HCT116 (cell line): Measurements from ENCODE around the gene SERPINA3. TPM values are rescaled to one million over a fixed set of nuclear protein-coding genes. Genes with fewer than 3 reads are reported as not detected.

Source experiments
- ATAC-seq: fragments of 200-7000 bp; cut with Tn5 transposase; 2 replicates; pipeline ENCODE4 v1.9.1; 2020; ENCODE audit warnings: mild to moderate bottlenecking, moderate library complexity
- BruUV-seq: library from RNA; stranded (reverse); fragments of 400-500 nt; replicated peaks from 2 replicates; lab custom pipeline; 2021; lab: Mats Ljungman, UMichigan
- CTCF ChIA-PET: fragments of 300-600 bp; sonication (Branson Sonifier 250); formaldehyde crosslinking; loops from one replicate; lab custom pipeline; 2021; ENCODE audit warnings: antibody characterized with exemption; lab: Charles Lee
- POLR2A ChIA-PET: fragments of 300-600, 350-600 bp; sonication (Branson Sonifier 250); formaldehyde crosslinking; loops from one replicate; lab custom pipeline; 2021; ENCODE audit warnings: antibody characterized with exemption; lab: Charles Lee
- RAD21 ChIA-PET, 2 experiments: fragments of 300-600 bp; sonication (Branson Sonifier 250); formaldehyde crosslinking; loops; one replicate each; lab custom pipeline; 2023; ENCODE audit warnings: low total read pairs in 2 of 2; ENCODE audit not compliant: uncharacterized antibody in 2 of 2, unreplicated experiment in 2 of 2, low non-redundant PET in 1 of 2; lab: Charles Lee
- DNase-seq: peaks from one replicate; pipeline ENCODE4 v3.0.0-alpha.2; 2010; ENCODE audit warnings: low read depth, low spot score
- H2AFZ ChIP-seq: fragments of 200-600 bp; shearing (Covaris generic), sonication (generic); 2 replicates; pipeline ENCODE4 v1.6.1; 2017; ENCODE audit warnings: low read depth, mixed run types, mixed read lengths, antibody characterized with exemption, low read length; ENCODE audit not compliant: poor library complexity, severe bottlenecking
- H3K27ac ChIP-seq: 2 replicates; pipeline ENCODE4 v1.5.1; 2012; ENCODE audit warnings: low read depth, low read length
- H3K27me3 ChIP-seq: fragments of 200-600 bp; sonication (generic); 2 replicates; pipeline ENCODE4 v1.6.1; 2016; ENCODE audit warnings: mixed run types, low read length, mixed read lengths; ENCODE audit not compliant: insufficient read depth
- H3K36me3 ChIP-seq, 2 experiments: fragments of 200-500 bp in 1 of 2; fragments of 200-600 bp in 1 of 2; sonication (Bioruptor generic) in 1 of 2; sonication (generic) in 1 of 2; 2 replicates each; pipeline versions ENCODE4 v1.5.1 to v1.6.1; 2014 to 2016; ENCODE audit warnings: low read length in 2 of 2, inconsistent platforms in 1 of 2, mixed read lengths in 1 of 2, mixed run types in 1 of 2; ENCODE audit not compliant: insufficient read depth in 2 of 2, control insufficient read depth in 1 of 2
- H3K4me1 ChIP-seq, 2 experiments: fragments of 200-600 bp in 1 of 2; sonication (generic) in 1 of 2; 2 replicates each; pipeline versions ENCODE4 v1.5.1 to v1.6.1; 2012 to 2017; ENCODE audit warnings: low read length in 2 of 2, inconsistent platforms in 1 of 2, mild to moderate bottlenecking in 1 of 2, mixed read lengths in 1 of 2, mixed run types in 1 of 2, moderate library complexity in 1 of 2; ENCODE audit not compliant: insufficient read depth in 2 of 2, control insufficient read depth in 1 of 2
- H3K4me2 ChIP-seq: fragments of 200-600 bp; sonication (generic); 2 replicates; pipeline ENCODE4 v1.6.1; 2017; ENCODE audit warnings: mixed run types, low read length, mixed read lengths
- H3K4me3 ChIP-seq, 2 experiments: fragments of 200-600 bp in 1 of 2; sonication (generic) in 1 of 2; replicated peaks in 1 of 2; 2 replicates each; pipeline ENCODE4 v1.5.1; 2011 to 2016; ENCODE audit warnings: low read length in 2 of 2, control low read depth in 1 of 2, low read depth in 1 of 2, mild to moderate bottlenecking in 1 of 2, mixed read lengths in 1 of 2, mixed run types in 1 of 2
- H3K79me2 ChIP-seq: fragments of 200-600 bp; sonication (generic); 2 replicates; pipeline ENCODE4 v1.6.1; 2017; ENCODE audit warnings: mild to moderate bottlenecking, mixed run types, low read length, moderate library complexity, mixed read lengths; ENCODE audit not compliant: insufficient read depth
- H3K9ac ChIP-seq: fragments of 200-600 bp; sonication (generic); 2 replicates; pipeline ENCODE4 v1.6.1; 2016; ENCODE audit warnings: low read length, mixed read lengths
- H3K9me2 ChIP-seq: fragments of 200-600 bp; sonication (generic), shearing (Covaris generic); 2 replicates; pipeline ENCODE4 v1.6.1; 2017; ENCODE audit warnings: mixed run types, mild to moderate bottlenecking, moderate library complexity; ENCODE audit not compliant: insufficient read depth
- H3K9me3 ChIP-seq, 2 experiments: fragments of 200-500 bp in 1 of 2; fragments of 200-600 bp in 1 of 2; sonication (Bioruptor generic) in 1 of 2; sonication (generic) in 1 of 2; 2 replicates each; pipeline ENCODE4 v1.6.1; 2014 to 2017; ENCODE audit warnings: low read length in 2 of 2, mixed read lengths in 2 of 2, inconsistent platforms in 1 of 2, low read depth in 1 of 2, mild to moderate bottlenecking in 1 of 2, mixed run types in 1 of 2, moderate library complexity in 1 of 2; ENCODE audit not compliant: control insufficient read depth in 1 of 2, insufficient read depth in 1 of 2
- H4K20me1 ChIP-seq: fragments of 200-600 bp; sonication (generic), shearing (Covaris generic); 2 replicates; pipeline ENCODE4 v1.6.1; 2017; ENCODE audit warnings: mixed run types, mild to moderate bottlenecking, moderate library complexity; ENCODE audit not compliant: insufficient read depth
- CEBPB ChIP-seq: IDR thresholded peaks from 2 replicates; pipeline ENCODE4 v1.6.1; 2012; ENCODE audit warnings: low read depth
- JUND ChIP-seq: IDR thresholded peaks from 2 replicates; pipeline ENCODE4 v1.6.1; 2012
- RAD21 ChIP-seq: IDR thresholded peaks from 2 replicates; pipeline ENCODE4 v1.6.1; 2012; ENCODE audit warnings: low read depth, mild to moderate bottlenecking
- REST ChIP-seq: IDR thresholded peaks from 2 replicates; pipeline ENCODE4 v1.6.1; 2012; ENCODE audit warnings: low read depth
- SIN3A ChIP-seq: IDR thresholded peaks from 2 replicates; pipeline ENCODE4 v1.6.1; 2012; ENCODE audit warnings: low read depth
- SP1 ChIP-seq: IDR thresholded peaks from 2 replicates; pipeline ENCODE4 v1.6.1; 2012; ENCODE audit warnings: low read depth
- YY1 ChIP-seq: IDR thresholded peaks from 2 replicates; pipeline ENCODE4 v1.6.1; 2011; ENCODE audit warnings: low read length, low read depth, moderate library complexity, mild to moderate bottlenecking; ENCODE audit not compliant: insufficient replicate concordance; ENCODE audit errors: extremely low read depth
- intact Hi-C: fragments of 100-400 bp; cut with micrococcal nuclease; formaldehyde crosslinking; loops from 2 replicates; pipeline ENCODE4 v1.10.0; 2022
- total RNA-seq: library from RNA; stranded (reverse); gene quantifications from one replicate; pipeline ENCODE4 v1.2.1, GENCODE V29; 2021; ENCODE audit not compliant: unreplicated experiment

Gene SERPINA3
- total RNA-seq, 1 experiment from 2014 or later = 4.3 TPM

GRCh38 chr14:94573475-94574277 lies 38.5 kb upstream of the SERPINA3 start (continued):
- TF ChIP-seq JUND (no peak), RAD21 (no peak), REST (no peak), SIN3A (no peak), YY1 (no peak)

GRCh38 chr14:94574336-94574735 lies 37.9 kb upstream of the SERPINA3 start:
- Histone ChIP-seq H3K36me3 (no peaks in the 10 kb centered on the region), H3K79me2 (no peaks in the 10 kb centered on the region), H3K27ac (no peak overlapping the region), H4K20me1 (no peaks in the 10 kb centered on the region), H3K4me3 (no peak overlapping the region), H3K4me1 (no peaks in the 10 kb centered on the region), H2AFZ (no peak overlapping the region), H3K9me2 (no peaks in the 10 kb centered on the region), H3K9me3 (no peaks in the 10 kb centered on the region), H3K4me2 (no peak overlapping the region), H3K9ac (no peak overlapping the region), H3K27me3 (no peaks in the 10 kb centered on the region)
- BruUV-seq = no TSS peak
- POLR2A ChIA-PET = no interaction called here
- DNase-seq (no peak), ATAC-seq (no peak)
- intact Hi-C loops = no loop called here
- TF ChIP-seq JUND (no peak), SP1 (no peak), CEBPB (no peak)
- RAD21 ChIA-PET = no interaction called here
- CTCF ChIA-PET = interaction anchor here (1.2 kb wide), 1 partner anchor 25 kb away, joined by 3 read pairs; no protein-coding TSS in a partner anchor
